H9 (cell line): ENCODE results near the gene CPD. TPM values are rescaled to one million over a fixed set of nuclear protein-coding genes. Genes with fewer than 3 reads are reported as not detected.

Experiments
- DNase-seq: peaks from one replicate; pipeline ENCODE4 v3.0.0-alpha.2; 2017
- H2AFZ ChIP-seq: one replicate; pipeline ENCODE4 v1.6.1; 2013; ENCODE audit warnings: mild to moderate bottlenecking, low read length, control low read depth, moderate library complexity
- H2AK5ac ChIP-seq: 2 replicates; pipeline ENCODE4 v1.6.1; 2013; ENCODE audit warnings: low read length, control low read depth, mixed read lengths; ENCODE audit not compliant: insufficient read length
- H2BK120ac ChIP-seq: one replicate; pipeline ENCODE4 v1.6.1; 2013; ENCODE audit warnings: low read depth, mild to moderate bottlenecking, low read length, control low read depth, inconsistent platforms; ENCODE audit not compliant: poor library complexity, severe bottlenecking
- H2BK12ac ChIP-seq: 2 replicates; pipeline ENCODE4 v1.6.1; 2013; ENCODE audit warnings: low read length, control low read depth, mixed read lengths, low read depth; ENCODE audit not compliant: insufficient read length
- H2BK15ac ChIP-seq: 2 replicates; pipeline ENCODE4 v1.6.1; 2013; ENCODE audit warnings: low read depth, low read length, control low read depth
- H2BK20ac ChIP-seq: one replicate; pipeline ENCODE4 v1.6.1; 2013; ENCODE audit warnings: low read depth, mild to moderate bottlenecking, low read length, control low read depth, inconsistent platforms; ENCODE audit not compliant: poor library complexity, severe bottlenecking
- H2BK5ac ChIP-seq: 2 replicates; pipeline ENCODE4 v1.6.1; 2013; ENCODE audit warnings: low read length, control low read depth, mixed read lengths; ENCODE audit not compliant: insufficient read length
- H3K14ac ChIP-seq: 2 replicates; pipeline ENCODE4 v1.6.1; 2013; ENCODE audit warnings: low read length, control low read depth; ENCODE audit not compliant: insufficient read depth
- H3K18ac ChIP-seq: 2 replicates; pipeline ENCODE4 v1.6.1; 2013; ENCODE audit warnings: low read depth, mild to moderate bottlenecking, mixed read lengths, low read length, control low read depth; ENCODE audit not compliant: insufficient read length
- H3K23ac ChIP-seq: 2 replicates; pipeline ENCODE4 v1.6.1; 2013; ENCODE audit warnings: low read length, control low read depth, mixed read lengths, low read depth; ENCODE audit not compliant: insufficient read length
- H3K23me2 ChIP-seq: 2 replicates; pipeline ENCODE4 v1.6.1; 2013; ENCODE audit warnings: low read depth, mild to moderate bottlenecking, mixed read lengths, low read length, control low read depth; ENCODE audit not compliant: insufficient read length, poor library complexity, severe bottlenecking
- H3K27ac ChIP-seq: 2 replicates; pipeline ENCODE4 v1.5.1; 2013; ENCODE audit warnings: low read length, control low read depth, mixed read lengths, low read depth; ENCODE audit not compliant: insufficient read length
- H3K27me3 ChIP-seq: 2 replicates; pipeline ENCODE4 v1.6.1; 2013; ENCODE audit warnings: low read length, control low read depth, inconsistent platforms; ENCODE audit not compliant: insufficient read depth
- H3K4ac ChIP-seq: 2 replicates; pipeline ENCODE4 v1.6.1; 2013; ENCODE audit warnings: low read depth, mild to moderate bottlenecking, control low read depth, inconsistent platforms, low read length, moderate library complexity
- H3K4me1 ChIP-seq: 2 replicates; pipeline ENCODE4 v1.6.1; 2013; ENCODE audit warnings: low read length, control low read depth, inconsistent platforms; ENCODE audit not compliant: insufficient read depth
- H3K4me2 ChIP-seq: 2 replicates; pipeline ENCODE4 v1.6.1; 2013; ENCODE audit warnings: low read length, control low read depth, mixed read lengths; ENCODE audit not compliant: insufficient read length, insufficient read depth
- H3K56ac ChIP-seq: 2 replicates; pipeline ENCODE4 v1.6.1; 2013; ENCODE audit warnings: low read depth, mild to moderate bottlenecking, mixed read lengths, low read length, control low read depth; ENCODE audit not compliant: insufficient read length
- H3K79me1 ChIP-seq: 2 replicates; pipeline ENCODE4 v1.6.1; 2013; ENCODE audit warnings: low read depth, mild to moderate bottlenecking, moderate library complexity, low read length, control low read depth, inconsistent platforms; ENCODE audit not compliant: insufficient read depth, poor library complexity, severe bottlenecking
- H3K79me2 ChIP-seq: 2 replicates; pipeline ENCODE4 v1.6.1; 2013; ENCODE audit warnings: low read length, control low read depth, inconsistent platforms; ENCODE audit not compliant: insufficient read depth
- H3K9ac ChIP-seq: 2 replicates; pipeline ENCODE4 v1.6.1; 2013; ENCODE audit warnings: low read length, control low read depth, mixed read lengths; ENCODE audit not compliant: insufficient read length; ENCODE audit errors: extremely low read depth
- H3K9me3 ChIP-seq: one replicate; pipeline ENCODE4 v1.6.1; 2013; ENCODE audit warnings: low read depth, low read length, inconsistent platforms; ENCODE audit not compliant: control insufficient read depth
- H3T11ph ChIP-seq: one replicate; pipeline ENCODE4 v1.6.1; 2013; ENCODE audit warnings: mild to moderate bottlenecking, low read length, control low read depth, inconsistent platforms
- H4K20me1 ChIP-seq: one replicate; pipeline ENCODE4 v1.6.1; 2013; ENCODE audit not compliant: control insufficient read depth, insufficient read length, insufficient read depth
- H4K5ac ChIP-seq: 2 replicates; pipeline ENCODE4 v1.6.1; 2013; ENCODE audit warnings: low read depth, mild to moderate bottlenecking, mixed read lengths, low read length, control low read depth; ENCODE audit not compliant: insufficient read length
- H4K8ac ChIP-seq: replicated peaks from 2 replicates; pipeline ENCODE4 v1.6.1; 2013; ENCODE audit warnings: low read length, control low read depth, mixed read lengths, low read depth; ENCODE audit not compliant: insufficient read length
- H4K91ac ChIP-seq: 2 replicates; pipeline ENCODE4 v1.6.1; 2013; ENCODE audit warnings: low read depth, mild to moderate bottlenecking, moderate library complexity, mixed read lengths, low read length, control low read depth; ENCODE audit not compliant: insufficient read length
- H3K27ac Mint-ChIP-seq, 3 experiments: 2 replicates in 2 of 3; 3 replicates in 1 of 3; pipeline ENCODE4 v1.8.0; 2020 to 2021; ENCODE audit warnings: mixed read lengths in 3 of 3, mild to moderate bottlenecking in 1 of 3, moderate library complexity in 1 of 3
- H3K27me3 Mint-ChIP-seq: 2 replicates; pipeline ENCODE4 v1.8.0; 2021; ENCODE audit warnings: low read depth, mild to moderate bottlenecking, moderate library complexity, mixed read lengths
- H3K36me3 Mint-ChIP-seq, 3 experiments: 2 replicates in 2 of 3; 3 replicates in 1 of 3; pipeline ENCODE4 v1.8.0; 2020 to 2021; ENCODE audit warnings: low read depth in 3 of 3, mixed read lengths in 3 of 3; ENCODE audit not compliant: insufficient read depth in 1 of 3
- H3K4me1 Mint-ChIP-seq, 2 experiments: 2 replicates each; pipeline ENCODE4 v1.8.0; 2020; ENCODE audit warnings: mixed read lengths in 2 of 2
- H3K4me3 Mint-ChIP-seq, 2 experiments: 2 replicates in 1 of 2; 3 replicates in 1 of 2; pipeline ENCODE4 v1.8.0; 2020 to 2021; ENCODE audit warnings: mild to moderate bottlenecking in 2 of 2, mixed read lengths in 2 of 2, moderate library complexity in 1 of 2
- H3K9me3 Mint-ChIP-seq, 2 experiments: 2 replicates in 1 of 2; 3 replicates in 1 of 2; pipeline ENCODE4 v1.8.0; 2020; ENCODE audit warnings: mild to moderate bottlenecking in 2 of 2, mixed read lengths in 2 of 2, moderate library complexity in 1 of 2
- WGBS: extraction: QIAGEN DNeasy Blood & Tissue Kit; methylation state at CpG from one replicate; pipeline ENCODE4 v1.1.7; 2013; ENCODE audit warnings: missing lambda C conversion rate, low lambda C conversion rate, mixed read lengths; ENCODE audit not compliant: insufficient read length; ENCODE audit errors: extremely low coverage; 5-methylcytosine and 5-hydroxymethylcytosine counted together
- total RNA-seq: library from RNA; stranded (reverse); gene quantifications from 2 replicates; pipeline ENCODE4 v1.2.1, GENCODE V29; 2021
- TF ChIP-seq, protein P1 (sequence below): fragments of 200-600 bp; sonication (generic); conservative IDR thresholded peaks from 3 replicates; pipeline ENCODE4 v1.8.0; 2021; ENCODE audit warnings: antibody characterized with exemption, mild to moderate bottlenecking

Gene CPD
- total RNA-seq, 1 experiment from 2014 or later, result 47.0 TPM

DNA sequence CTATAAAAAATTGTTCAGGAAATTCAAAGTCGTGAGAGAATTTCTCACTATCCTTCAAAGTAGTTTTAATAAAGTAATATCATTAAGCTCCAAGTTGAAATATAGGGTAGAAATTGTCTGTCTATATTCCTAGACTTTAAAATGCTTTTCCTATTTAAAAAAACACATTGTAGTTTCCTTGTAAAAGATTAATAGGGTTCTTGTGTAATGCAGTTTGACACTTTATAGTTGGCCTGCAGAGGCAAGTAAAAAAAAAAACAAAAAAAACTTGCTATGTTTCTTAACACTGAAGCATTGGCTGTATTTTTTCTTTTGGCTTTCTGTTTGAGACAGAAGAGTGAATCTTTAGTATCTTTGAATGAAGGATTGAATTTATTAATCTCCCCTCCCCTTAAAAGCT is 17.4 kb downstream of the CPD start:
- Histone ChIP-seq H3K9me3 (no peaks in the 10 kb centered on the region), H3K27ac (no peak overlapping the region)
- no peak for DNase-seq

More for the DNA sequence above, 17.4 kb downstream of the CPD start:
- no peaks in the 10 kb centered on the region for H3K79me1 ChIP-seq
- H4K5ac ChIP-seq, result no peak overlapping the region
- no peak overlapping the region for H2BK5ac ChIP-seq
- no peak overlapping the region for H3K9ac ChIP-seq
- WGBS, result no CpG with 5 or more reads among the region's 1 CpG
- no peaks in the 10 kb centered on the region for H3K27me3 Mint-ChIP-seq
- no peak overlapping the region for H3K27ac Mint-ChIP-seq
- no peak overlapping the region for H4K8ac ChIP-seq
- no peak overlapping the region for H3K56ac ChIP-seq
- no peak overlapping the region for H3K4me2 ChIP-seq
- no peak overlapping the region for H3K14ac ChIP-seq
- no peaks in the 10 kb centered on the region for H3K23me2 ChIP-seq
- no peak overlapping the region for H4K91ac ChIP-seq
- no peaks in the 10 kb centered on the region for H3K4me1 Mint-ChIP-seq
- no peak overlapping the region for H2BK12ac ChIP-seq
- H2AFZ ChIP-seq, result no peak overlapping the region
- no peaks in the 10 kb centered on the region for H3K27me3 ChIP-seq
- no peak overlapping the region for H2BK15ac ChIP-seq
- H3K36me3 Mint-ChIP-seq, result no peaks in the 10 kb centered on the region; a peak in 2 of 7 replicates
- no peaks in the 10 kb centered on the region for H3K4me1 ChIP-seq
- no peak overlapping the region for H3K18ac ChIP-seq
- TF ChIP-seq, protein P1, sequence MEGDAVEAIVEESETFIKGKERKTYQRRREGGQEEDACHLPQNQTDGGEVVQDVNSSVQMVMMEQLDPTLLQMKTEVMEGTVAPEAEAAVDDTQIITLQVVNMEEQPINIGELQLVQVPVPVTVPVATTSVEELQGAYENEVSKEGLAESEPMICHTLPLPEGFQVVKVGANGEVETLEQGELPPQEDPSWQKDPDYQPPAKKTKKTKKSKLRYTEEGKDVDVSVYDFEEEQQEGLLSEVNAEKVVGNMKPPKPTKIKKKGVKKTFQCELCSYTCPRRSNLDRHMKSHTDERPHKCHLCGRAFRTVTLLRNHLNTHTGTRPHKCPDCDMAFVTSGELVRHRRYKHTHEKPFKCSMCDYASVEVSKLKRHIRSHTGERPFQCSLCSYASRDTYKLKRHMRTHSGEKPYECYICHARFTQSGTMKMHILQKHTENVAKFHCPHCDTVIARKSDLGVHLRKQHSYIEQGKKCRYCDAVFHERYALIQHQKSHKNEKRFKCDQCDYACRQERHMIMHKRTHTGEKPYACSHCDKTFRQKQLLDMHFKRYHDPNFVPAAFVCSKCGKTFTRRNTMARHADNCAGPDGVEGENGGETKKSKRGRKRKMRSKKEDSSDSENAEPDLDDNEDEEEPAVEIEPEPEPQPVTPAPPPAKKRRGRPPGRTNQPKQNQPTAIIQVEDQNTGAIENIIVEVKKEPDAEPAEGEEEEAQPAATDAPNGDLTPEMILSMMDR, result no peak
- H3K23ac ChIP-seq, result no peak overlapping the region
- H3K4ac ChIP-seq, result no peak overlapping the region
- no peaks in the 10 kb centered on the region for H3K79me2 ChIP-seq
- no peaks in the 10 kb centered on the region for H4K20me1 ChIP-seq
- H2BK120ac ChIP-seq, result no peak overlapping the region
- H3K9me3 Mint-ChIP-seq, result no peaks in the 10 kb centered on the region
- H3T11ph ChIP-seq, result no peak overlapping the region
- H3K4me3 Mint-ChIP-seq, result no peak overlapping the region
- no peak overlapping the region for H2BK20ac ChIP-seq
- H2AK5ac ChIP-seq, result no peak overlapping the region
